T-cell (primary cell): Measurements from ENCODE around the gene SEC14L2. TPM values are rescaled to one million over a fixed set of nuclear protein-coding genes. Genes with fewer than 3 reads are reported as not detected.

Experiments used
- ATAC-seq, 4 experiments: fragments of 200-7000 bp in 3 of 4; fragments of 150-1000 bp in 1 of 4; cut with Tn5 transposase; replicated peaks in 1 of 4; 1 replicate in 3 of 4; 2 replicates in 1 of 4; pipeline ENCODE4 v1.10.0; 2021; ENCODE audit warnings: moderate library complexity in 3 of 4, mild to moderate bottlenecking in 2 of 4, moderate number of reproducible peaks in 1 of 4
- CTCF ChIA-PET, 2 donors: fragments of 300-600 bp; sonication (Branson Sonifier 250); formaldehyde crosslinking; loops; one replicate each; lab custom pipeline; 2022; ENCODE audit warnings: antibody characterized with exemption in 2 of 2; lab: Charles Lee
- POLR2A ChIA-PET, 2 donors: fragments of 300-600 bp; sonication (Branson Sonifier 250); formaldehyde crosslinking; loops; one replicate each; lab custom pipeline; 2022; ENCODE audit warnings: antibody characterized with exemption in 2 of 2; lab: Charles Lee
- DNase-seq, 35 experiments: peaks; one replicate each; pipeline versions ENCODE4 v3.0.0 to v3.0.0-alpha.2; 2013 to 2023
- H3K27ac ChIP-seq: one replicate; pipeline ENCODE4 v1.5.1; 2013; ENCODE audit warnings: low read length
- H3K27me3 ChIP-seq, 2 experiments: replicated peaks in 1 of 2; 1 replicate in 1 of 2; 2 replicates in 1 of 2; pipeline versions ENCODE4 v1.6.1 to v1.7.0; 2013; ENCODE audit warnings: low read length in 1 of 2, mixed read lengths in 1 of 2; ENCODE audit not compliant: control insufficient read depth in 2 of 2, insufficient read depth in 2 of 2; ENCODE audit errors: extremely low read depth in 1 of 2
- H3K36me3 ChIP-seq, 2 donors: 1 replicate in 1 of 2; 2 replicates in 1 of 2; pipeline versions ENCODE4 v1.6.1 to v1.7.0; 2013; ENCODE audit warnings: low read length in 1 of 2; ENCODE audit not compliant: control insufficient read depth in 2 of 2, insufficient read depth in 1 of 2; ENCODE audit errors: extremely low read depth in 1 of 2
- H3K4me1 ChIP-seq, 2 experiments: 1 replicate in 1 of 2; 2 replicates in 1 of 2; pipeline versions ENCODE4 v1.6.1 to v1.7.0; 2013; ENCODE audit warnings: low read length in 2 of 2, mixed read lengths in 1 of 2; ENCODE audit not compliant: insufficient read depth in 2 of 2, control insufficient read depth in 1 of 2; ENCODE audit errors: extremely low read depth in 1 of 2
- H3K4me3 ChIP-seq, 2 donors: 1 replicate in 1 of 2; 2 replicates in 1 of 2; pipeline versions ENCODE4 v1.5.1 to v1.7.0; 2013; ENCODE audit warnings: mild to moderate bottlenecking in 2 of 2, low read length in 1 of 2, moderate library complexity in 1 of 2; ENCODE audit not compliant: control insufficient read depth in 1 of 2; ENCODE audit errors: extremely low read depth in 1 of 2
- H3K9me3 ChIP-seq: 2 replicates; pipeline ENCODE4 v1.7.0; 2013
- H3K27ac Mint-ChIP-seq, 2 donors: one replicate each; pipeline ENCODE4 v1.8.0; 2020 to 2021; ENCODE audit warnings: mild to moderate bottlenecking in 2 of 2, mixed read lengths in 2 of 2
- H3K27me3 Mint-ChIP-seq, 2 donors: one replicate each; pipeline ENCODE4 v1.8.0; 2021 to 2022; ENCODE audit warnings: mixed read lengths in 2 of 2
- H3K36me3 Mint-ChIP-seq: one replicate; pipeline ENCODE4 v1.8.0; 2021; ENCODE audit warnings: mixed read lengths
- H3K4me1 Mint-ChIP-seq, 3 donors: one replicate each; pipeline ENCODE4 v1.8.0; 2020 to 2022; ENCODE audit warnings: mixed read lengths in 3 of 3, mild to moderate bottlenecking in 1 of 3
- H3K4me3 Mint-ChIP-seq, 3 donors: one replicate each; pipeline ENCODE4 v1.8.0; 2020 to 2022; ENCODE audit warnings: mild to moderate bottlenecking in 3 of 3, mixed read lengths in 3 of 3, moderate library complexity in 3 of 3
- H3K9me3 Mint-ChIP-seq, 3 donors: one replicate each; pipeline ENCODE4 v1.8.0; 2020 to 2022; ENCODE audit warnings: mixed read lengths in 3 of 3
- whole genome bisulfite sequencing: methylation state at CpG from one replicate; pipeline ENCODE4 v1.1.5; 2013; ENCODE audit warnings: missing lambda C conversion rate; ENCODE audit not compliant: insufficient coverage; 5-methylcytosine and 5-hydroxymethylcytosine counted together
- total RNA-seq, 35 experiments: library from RNA in 6 of 35; stranded (reverse) in 6 of 35; fragments of 120-200 nt in 1 of 35; gene quantifications; one replicate each; pipeline versions ENCODE4 v1.2.1 to v1.2.4 and lab custom pipeline; 2013 to 2026

Gene SEC14L2
- total RNA-seq, 5 donors from 2014 or later (not counting 1 experiment from before 2014, with no cell fraction given), result 10.9 to 87.9 (median 15.8) TPM

GRCh38 chr22:30432520-30432919, 35.7 kb downstream of the SEC14L2 start:
- H3K27me3 Mint-ChIP-seq, result no peaks in the 10 kb centered on the region
- Histone ChIP-seq H3K27me3 (peaks cover 0 to 5% of the 10 kb centered on the region in 2 experiments), H3K27ac (no peak overlapping the region), H3K4me1 (peaks cover 0 to 20% of the 10 kb centered on the region in 2 experiments), H3K36me3 (peaks cover 4 to 10% of the 10 kb centered on the region in 2 donors), H3K9me3 (no peaks in the 10 kb centered on the region), H3K4me3 (no peak overlapping the region)
- 86% methylated on average over 1 of the region's 2 CpGs for WGBS
- H3K9me3 Mint-ChIP-seq, result peaks cover 2 to 16% (median 4%) of the 10 kb centered on the region in 3 donors
- DNase-seq (no peak), ATAC-seq (no peak)
- POLR2A ChIA-PET, result interaction anchor here in 1 of 2 donors (0.5 to 1.4 kb wide), 2 partner anchors 9 to 35 kb away, joined by 5 read pairs; partner anchors contain the start of gene SEC14L2
- H3K4me3 Mint-ChIP-seq, result no peak overlapping the region
- peaks cover 22 to 26% (median 24%) of the 10 kb centered on the region in 3 donors for H3K4me1 Mint-ChIP-seq
- H3K36me3 Mint-ChIP-seq, result peaks cover 19% of the 10 kb centered on the region
- CTCF ChIA-PET, result interaction anchor here (0.6 to 1.1 kb wide), 3 partner anchors 9 to 1703 kb away, joined by 3 to 5 read pairs (median 3); no protein-coding TSS in a partner anchor
- no peak overlapping the region for H3K27ac Mint-ChIP-seq

- Histone ChIP-seq H3K27me3 (peaks cover 0 to 9% of the 10 kb centered on the region in 2 experiments), H3K36me3 (peaks cover 4 to 6% of the 10 kb centered on the region in 2 donors), H3K4me1 (peaks cover 0 to 20% of the 10 kb centered on the region in 2 experiments), H3K4me3 (no peak overlapping the region), H3K27ac (no peak overlapping the region), H3K9me3 (no peaks in the 10 kb centered on the region)
- ChIA-PET POLR2A (interaction anchor here (1.4 to 1.5 kb wide), 2 partner anchors 9 kb away, joined by 3 to 5 read pairs; no protein-coding TSS in a partner anchor), CTCF (interaction anchor here (0.8 to 1.2 kb wide), 4 partner anchors 9 to 145 kb away, joined by 3 to 4 read pairs (median 3); no protein-coding TSS in a partner anchor)
- no peak for ATAC-seq
- Mint-ChIP-seq H3K9me3 (peaks cover 2 to 16% (median 4%) of the 10 kb centered on the region in 3 donors), H3K27me3 (peaks cover 2 to 5% of the 10 kb centered on the region in 2 donors), H3K36me3 (peaks cover 17% of the 10 kb centered on the region), H3K4me1 (peaks cover 21 to 26% (median 24%) of the 10 kb centered on the region in 3 donors), H3K27ac (no peak overlapping the region), H3K4me3 (no peak overlapping the region)
- 81% methylated on average over 3 of the region's 3 CpGs for WGBS
- DNase-seq, result no peak
Observed at GRCh38 chr22:30433227-30433626, 36.4 kb downstream of the SEC14L2 start.

- Mint-ChIP-seq H3K36me3 (peaks cover 14% of the 10 kb centered on the region), H3K4me1 (peaks cover 21 to 26% (median 24%) of the 10 kb centered on the region in 3 donors), H3K4me3 (no peak overlapping the region), H3K27ac (no peak overlapping the region), H3K9me3 (peaks cover 2 to 16% (median 4%) of the 10 kb centered on the region in 3 donors), H3K27me3 (peaks cover 7 to 10% of the 10 kb centered on the region in 2 donors)
- ATAC-seq (no peak), DNase-seq (no peak)
- Histone ChIP-seq H3K9me3 (no peaks in the 10 kb centered on the region), H3K4me3 (no peak overlapping the region), H3K36me3 (peaks cover 0 to under 1% of the 10 kb centered on the region in 2 donors), H3K27ac (no peak overlapping the region), H3K4me1 (peaks cover 0 to 20% of the 10 kb centered on the region in 2 experiments), H3K27me3 (peaks cover 0 to 14% of the 10 kb centered on the region in 2 experiments)
- 100% methylated on average over 1 of the region's 1 CpG for WGBS
- ChIA-PET POLR2A (interaction anchor here (0.5 to 1.5 kb wide), 4 partner anchors 10 to 30 kb away, joined by 3 to 7 read pairs (median 5); no protein-coding TSS in a partner anchor), CTCF (interaction anchor here (0.9 to 2.1 kb wide), 4 partner anchors 9 to 146 kb away, joined by 3 to 12 read pairs (median 4); no protein-coding TSS in a partner anchor)
Observed at GRCh38 chr22:30433773-30434172, 37.0 kb downstream of the SEC14L2 start.

GRCh38 chr22:30434843-30435242, 38.0 kb downstream of the SEC14L2 start:
- ATAC-seq (no peak), DNase-seq (peak in 7 of 35 experiments; percentile 3 to 38 (median 18))
- Mint-ChIP-seq H3K9me3 (peaks cover 2 to 16% (median 4%) of the 10 kb centered on the region in 3 donors), H3K4me3 (peak overlapping the region in 2 of 3 donors; percentile 64 to 71), H3K27ac (peak overlapping the region; percentile 93 to 99), H3K27me3 (peaks cover 9 to 15% of the 10 kb centered on the region in 2 donors), H3K4me1 (peaks cover 21 to 26% (median 24%) of the 10 kb centered on the region in 3 donors), H3K36me3 (peaks cover 14% of the 10 kb centered on the region)
- no peaks in the 10 kb centered on the region for H3K9me3 ChIP-seq
- 88% methylated on average over 1 of the region's 1 CpG for WGBS
- ChIA-PET POLR2A (interaction anchor here (0.6 to 1.1 kb wide), 4 partner anchors 11 to 830 kb away, joined by 3 to 7 read pairs (median 4); no protein-coding TSS in a partner anchor), CTCF (interaction anchor here in 1 of 2 donors (1.1 to 2.1 kb wide), 2 partner anchors 10 to 38 kb away, joined by 5 to 12 read pairs; partner anchors contain the start of gene SEC14L2)
- no peak overlapping the region for H3K4me3 ChIP-seq
- peak overlapping the region; percentile 100 for H3K27ac ChIP-seq
- H3K27me3 ChIP-seq, result peaks cover 0 to 25% of the 10 kb centered on the region in 2 experiments
- peaks cover 0 to 20% of the 10 kb centered on the region in 2 experiments for H3K4me1 ChIP-seq
- H3K36me3 ChIP-seq, result no peaks in the 10 kb centered on the region

GRCh38 chr22:30435674-30436126, 38.9 kb downstream of the SEC14L2 start:
- peak overlapping the region; percentile 100 for H3K27ac ChIP-seq
- DNase-seq (peak; percentile 62 to 98 (median 92)), ATAC-seq (peak; percentile 90 to 95 (median 91))
- H3K4me3 ChIP-seq, result peak overlapping the region; percentile 46 to 53
- no peaks in the 10 kb centered on the region for H3K36me3 ChIP-seq
- ChIA-PET CTCF (interaction anchor here (0.5 to 2.1 kb wide), 6 partner anchors 9 to 48 kb away, joined by 4 to 12 read pairs (median 6); partner anchors contain the start of genes RNF215 (in 1 of the 2) and SEC14L2 (in 1 of the 2)), POLR2A (interaction anchor here (0.6 to 1.6 kb wide), 3 partner anchors 12 to 24 kb away, joined by 6 to 9 read pairs (median 7); no protein-coding TSS in a partner anchor)
- Mint-ChIP-seq H3K27me3 (peaks cover 16 to 24% of the 10 kb centered on the region in 2 donors), H3K9me3 (peaks cover 2 to 16% (median 4%) of the 10 kb centered on the region in 3 donors), H3K4me1 (peaks cover 21 to 27% (median 26%) of the 10 kb centered on the region in 3 donors), H3K36me3 (peaks cover 14% of the 10 kb centered on the region), H3K27ac (peak overlapping the region; percentile 93 to 99), H3K4me3 (peak overlapping the region; percentile 64 to 81 (median 71))
- 5% methylated on average over 6 of the region's 6 CpGs for WGBS
- H3K9me3 ChIP-seq, result no peaks in the 10 kb centered on the region
- peaks cover 0 to 34% of the 10 kb centered on the region in 2 experiments for H3K27me3 ChIP-seq
- peaks cover 0 to 20% of the 10 kb centered on the region in 2 experiments for H3K4me1 ChIP-seq

GRCh38 chr22:30436196-30436595, 39.4 kb downstream of the SEC14L2 start:
- ChIA-PET CTCF (interaction anchor here (0.5 to 1.6 kb wide), 5 partner anchors 10 to 49 kb away, joined by 3 to 7 read pairs (median 5); partner anchors contain the start of gene RNF215 (in 1 of the 2)), POLR2A (interaction anchor here (1.0 to 1.6 kb wide), 2 partner anchors 12 to 23 kb away, joined by 6 to 9 read pairs; no protein-coding TSS in a partner anchor)
- Histone ChIP-seq H3K4me1 (peaks cover 0 to 20% of the 10 kb centered on the region in 2 experiments), H3K27ac (peak overlapping the region; percentile 100), H3K9me3 (no peaks in the 10 kb centered on the region), H3K36me3 (no peaks in the 10 kb centered on the region), H3K27me3 (peaks cover 0 to 39% of the 10 kb centered on the region in 2 experiments), H3K4me3 (peak overlapping the region; percentile 46 to 53)
- Mint-ChIP-seq H3K27ac (peak overlapping the region; percentile 93 to 99), H3K36me3 (peaks cover 14% of the 10 kb centered on the region), H3K27me3 (peaks cover 20 to 28% of the 10 kb centered on the region in 2 donors), H3K9me3 (peaks cover 2 to 16% (median 4%) of the 10 kb centered on the region in 3 donors), H3K4me3 (peak overlapping the region; percentile 64 to 81 (median 71)), H3K4me1 (peaks cover 23 to 29% (median 26%) of the 10 kb centered on the region in 3 donors)
- no peak for ATAC-seq
- WGBS, result 90% methylated on average over 2 of the region's 2 CpGs
- DNase-seq, result peak in 8 of 35 experiments; percentile 10 to 53 (median 29)
